D721Med (cell line): ENCODE results near the gene COMMD3.

Experiments
- DNase-seq: peaks from one replicate; pipeline ENCODE4 v3.0.0; 2011; ENCODE audit warnings: low spot score; ENCODE audit not compliant: insufficient read length
- FAIRE-seq: peaks from 2 replicates; lab custom pipeline; 2011; peaks lifted over from hg19 to GRCh38; lab: Jason Lieb, UNC
- TF ChIP-seq, protein P1 (sequence below): IDR thresholded peaks from 2 replicates; pipeline ENCODE4 v1.5.1; 2012; ENCODE audit warnings: mild to moderate bottlenecking, control low read depth; ENCODE audit not compliant: insufficient read depth; ENCODE audit errors: missing control alignments

COMMD3 gene

GRCh38 chr10:22340329-22341189, 24.4 kb downstream of the COMMD3 start:
- FAIRE-seq: no peak
- TF ChIP-seq, protein P1, sequence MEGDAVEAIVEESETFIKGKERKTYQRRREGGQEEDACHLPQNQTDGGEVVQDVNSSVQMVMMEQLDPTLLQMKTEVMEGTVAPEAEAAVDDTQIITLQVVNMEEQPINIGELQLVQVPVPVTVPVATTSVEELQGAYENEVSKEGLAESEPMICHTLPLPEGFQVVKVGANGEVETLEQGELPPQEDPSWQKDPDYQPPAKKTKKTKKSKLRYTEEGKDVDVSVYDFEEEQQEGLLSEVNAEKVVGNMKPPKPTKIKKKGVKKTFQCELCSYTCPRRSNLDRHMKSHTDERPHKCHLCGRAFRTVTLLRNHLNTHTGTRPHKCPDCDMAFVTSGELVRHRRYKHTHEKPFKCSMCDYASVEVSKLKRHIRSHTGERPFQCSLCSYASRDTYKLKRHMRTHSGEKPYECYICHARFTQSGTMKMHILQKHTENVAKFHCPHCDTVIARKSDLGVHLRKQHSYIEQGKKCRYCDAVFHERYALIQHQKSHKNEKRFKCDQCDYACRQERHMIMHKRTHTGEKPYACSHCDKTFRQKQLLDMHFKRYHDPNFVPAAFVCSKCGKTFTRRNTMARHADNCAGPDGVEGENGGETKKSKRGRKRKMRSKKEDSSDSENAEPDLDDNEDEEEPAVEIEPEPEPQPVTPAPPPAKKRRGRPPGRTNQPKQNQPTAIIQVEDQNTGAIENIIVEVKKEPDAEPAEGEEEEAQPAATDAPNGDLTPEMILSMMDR: no peak

DNA sequence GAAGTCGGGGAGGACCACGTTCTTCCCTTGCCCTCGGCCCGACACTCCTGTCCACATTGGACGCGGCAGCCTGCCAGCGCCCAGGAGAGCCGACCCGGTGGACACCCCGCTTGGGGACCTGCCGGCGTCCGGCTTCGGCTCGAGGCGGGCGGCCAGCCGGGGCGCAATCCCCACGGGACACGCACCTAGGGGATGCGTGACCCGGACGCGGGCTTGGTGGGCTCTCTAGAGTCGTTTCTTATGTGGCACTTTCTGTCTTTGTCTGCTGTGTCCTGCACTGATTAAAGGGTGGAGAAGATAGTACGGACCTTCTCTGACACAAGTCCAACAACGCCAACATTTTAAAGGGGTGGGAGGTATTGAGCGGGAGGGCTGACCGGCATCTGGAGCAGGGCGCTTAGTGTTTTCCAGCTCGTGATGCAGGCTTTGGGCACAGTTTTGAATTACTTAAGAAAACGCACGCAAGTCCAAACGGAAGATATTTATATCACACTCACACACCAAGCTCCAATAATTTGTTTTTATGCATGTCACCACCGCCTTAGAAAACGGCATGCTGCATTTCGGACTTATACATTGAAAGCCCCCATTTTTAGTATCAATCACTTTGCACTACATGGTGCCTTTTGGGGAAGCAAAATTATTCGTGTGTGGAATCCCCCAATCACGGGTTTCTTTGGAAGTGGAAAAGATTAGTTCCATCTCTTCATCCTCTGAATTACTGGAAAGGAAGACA, 25.2 kb downstream of the COMMD3 start:
- DNase-seq (no peak), FAIRE-seq (no peak)

More at GRCh38 chr10:22340329-22341189, 24.4 kb downstream of the COMMD3 start:
- no peak for DNase-seq

DNA sequence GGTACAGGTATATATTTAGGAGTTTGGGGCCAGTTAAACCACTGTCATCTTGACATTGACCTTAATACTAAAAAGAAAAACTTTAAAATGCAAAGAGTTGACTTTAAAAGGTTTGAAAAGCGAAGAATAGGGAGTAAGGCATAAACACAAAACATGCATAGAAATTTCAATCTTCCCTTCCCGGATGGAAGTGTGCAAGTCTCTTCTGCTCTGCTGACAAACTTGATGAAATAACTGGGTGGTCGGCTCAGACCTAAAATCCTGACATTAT, 25.7 kb downstream of the COMMD3 start:
- FAIRE-seq: no peak
- DNase-seq: no peak
- TF ChIP-seq, protein P1: no peak

More for the DNA sequence above, 25.2 kb downstream of the COMMD3 start:
- TF ChIP-seq, protein P1: no peak

DNA sequence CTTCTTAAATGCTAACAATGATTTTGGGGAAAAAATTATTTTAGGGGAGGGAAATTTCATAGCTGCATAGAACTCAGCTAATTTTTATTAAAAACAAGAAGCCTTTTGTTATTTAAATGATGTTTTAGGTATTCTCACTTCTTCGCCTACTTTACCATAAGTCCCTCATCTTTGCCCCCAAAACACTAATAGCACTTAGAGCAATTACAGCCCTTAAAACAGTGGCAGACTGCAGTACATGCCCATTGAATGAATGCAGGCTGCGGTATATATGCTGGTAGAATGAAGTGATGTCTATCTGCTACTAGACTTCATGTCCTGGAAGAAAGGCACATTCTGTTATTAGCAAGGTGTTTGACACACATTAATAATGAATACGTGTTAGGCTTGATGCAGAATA, 26.2 kb downstream of the COMMD3 start:
- TF ChIP-seq, protein P1: no peak
- DNase-seq (no peak), FAIRE-seq (no peak)

DNA sequence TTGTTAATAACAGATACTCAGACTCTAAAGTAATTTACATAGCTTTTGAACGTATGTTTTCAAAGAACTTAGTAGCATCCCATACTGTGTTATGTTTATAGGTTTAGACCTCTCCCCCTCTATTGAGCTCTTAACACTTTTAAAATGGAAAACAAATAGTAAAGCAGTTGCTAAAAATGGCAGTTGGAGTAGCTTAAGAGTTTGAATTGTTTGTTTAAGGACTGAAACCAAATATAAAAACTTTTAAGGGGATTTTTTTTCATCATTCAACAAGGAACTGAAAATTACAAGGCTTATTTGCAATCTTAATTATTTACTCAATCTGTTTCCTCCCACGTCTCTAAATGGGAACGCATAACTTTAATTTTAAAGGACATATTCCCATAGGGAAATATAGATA, 27.5 kb downstream of the COMMD3 start:
- DNase-seq: no peak
- no peak for FAIRE-seq
- TF ChIP-seq, protein P1: no peak

DNA sequence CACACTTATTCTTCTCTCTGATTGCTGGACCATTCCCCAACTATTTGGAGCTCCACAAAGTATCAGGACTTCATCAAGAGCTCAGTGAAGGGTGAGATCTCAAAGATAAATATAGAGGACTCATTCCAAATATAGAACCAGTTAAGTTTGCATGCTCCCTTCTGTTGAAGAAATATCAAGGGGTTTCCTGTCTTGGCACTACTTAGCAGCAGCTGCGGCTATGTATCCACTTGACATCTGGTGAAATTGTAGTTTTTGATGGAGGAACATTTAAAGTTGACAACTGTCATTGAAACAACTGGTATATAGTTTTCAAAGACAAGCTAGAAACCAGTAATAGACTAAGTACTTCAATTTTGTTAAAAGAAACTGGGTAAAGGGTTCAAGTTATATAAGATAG, 28.1 kb downstream of the COMMD3 start:
- DNase-seq (no peak), FAIRE-seq (no peak)
- TF ChIP-seq, protein P1: no peak
